GM21619 (cell line): ENCODE measurements around the gene BAK1.
"Not testable (repeated sequence)": the region's sequence is repeated elsewhere in the genome, so short reads cannot be mapped to it uniquely, and the experiment has no call there.

Experiments
- ATAC-seq: cut with Tn5 transposase; IDR thresholded peaks from one replicate; pipeline ENCODE4 v1.9.1; 2021; ENCODE audit not compliant: unreplicated experiment

The BAK1 gene

GRCh38 chr6:33609019-33609418 is 28.9 kb upstream of the BAK1 start:
- ATAC-seq, result no peak

- no peak for ATAC-seq
These were observed 27.7 kb upstream of the BAK1 start for GRCh38 chr6:33607784-33608161.

GRCh38 chr6:33607126-33607783 is 27.2 kb upstream of the BAK1 start:
- ATAC-seq, result no peak

GRCh38 chr6:33606642-33607041 is 26.6 kb upstream of the BAK1 start:
- no peak for ATAC-seq

- ATAC-seq, result no peak
These were observed 25.1 kb upstream of the BAK1 start for GRCh38 chr6:33604941-33605854.

- ATAC-seq, result no peak
These were observed 22.1 kb upstream of the BAK1 start for GRCh38 chr6:33602180-33602579.

- no peak for ATAC-seq
These were observed 20.7 kb upstream of the BAK1 start for GRCh38 chr6:33600761-33601160.

GRCh38 chr6:33599413-33599938 is 19.4 kb upstream of the BAK1 start:
- ATAC-seq, result no peak

GRCh38 chr6:33597551-33598322 is 17.7 kb upstream of the BAK1 start:
- ATAC-seq, result no peak

- ATAC-seq, result not testable (repeated sequence)
These were observed 16.8 kb upstream of the BAK1 start for GRCh38 chr6:33596894-33597293.

- no peak for ATAC-seq
These were observed 15.1 kb upstream of the BAK1 start for GRCh38 chr6:33595001-33595846.

GRCh38 chr6:33593414-33593727 is 13.3 kb upstream of the BAK1 start:
- no peak for ATAC-seq

- ATAC-seq, result peak; percentile 43
These were observed 12.7 kb upstream of the BAK1 start for GRCh38 chr6:33592595-33593413.

GRCh38 chr6:33592280-33592594 is 12.2 kb upstream of the BAK1 start:
- no peak for ATAC-seq

- ATAC-seq, result no peak
These were observed 11.5 kb upstream of the BAK1 start for GRCh38 chr6:33591424-33592032.

GRCh38 chr6:33590531-33591198 is 10.6 kb upstream of the BAK1 start:
- ATAC-seq, result no peak

GRCh38 chr6:33589731-33590530 is 9.9 kb upstream of the BAK1 start:
- ATAC-seq, result no peak

- ATAC-seq, result no peak
These were observed 9.3 kb upstream of the BAK1 start for GRCh38 chr6:33589392-33589730.
